Gastrocnemius medialis (tissue), 4 donors: ENCODE data around the gene TBL1X. TPM values are rescaled to one million over a fixed set of nuclear protein-coding genes. Genes with fewer than 3 reads are reported as not detected.
"Not testable (repeated sequence)": the region's sequence is repeated elsewhere in the genome, so short reads cannot be mapped to it uniquely, and the experiment has no call there.

Experiments
- ATAC-seq, 2 donors: fragments of 150-250 bp; one replicate each; pipeline ENCODE4 v1.9.1; 2016
- DNase-seq, 2 donors: peaks; one replicate each; pipeline ENCODE4 v3.0.0-alpha.2; 2019
- H3K27ac ChIP-seq, 4 donors: fragments of 200-600 bp; sonication (generic); 1 replicate in 1 of 4; 2 replicates in 3 of 4; pipeline ENCODE4 v1.5.1; 2016 to 2018; ENCODE audit warnings: mild to moderate bottlenecking in 2 of 4, moderate library complexity in 1 of 4
- H3K27me3 ChIP-seq, 3 donors: fragments of 200-600 bp; sonication (generic) in 2 of 3; 1 replicate in 1 of 3; 2 replicates in 2 of 3; pipeline versions ENCODE4 v1.5.1 to v1.6.0; 2016 to 2019; ENCODE audit warnings: mild to moderate bottlenecking in 1 of 3, moderate library complexity in 1 of 3
- H3K36me3 ChIP-seq, 2 donors: fragments of 200-600 bp; sonication (generic) in 1 of 2; one replicate each; pipeline ENCODE4 v1.5.1; 2017 to 2018
- H3K4me1 ChIP-seq, 2 donors: fragments of 200-600 bp; sonication (generic) in 1 of 2; one replicate each; pipeline ENCODE4 v1.5.1; 2016 to 2017; ENCODE audit warnings: mild to moderate bottlenecking in 2 of 2
- H3K4me3 ChIP-seq, 4 donors: fragments of 200-600 bp; sonication (generic) in 3 of 4; 1 replicate in 1 of 4; 2 replicates in 3 of 4; pipeline ENCODE4 v1.5.1; 2016 to 2019; ENCODE audit warnings: mild to moderate bottlenecking in 2 of 4
- H3K9me3 ChIP-seq, 3 donors: fragments of 200-600 bp; sonication (generic) in 2 of 3; 1 replicate in 1 of 3; 2 replicates in 2 of 3; pipeline ENCODE4 v1.5.1; 2016 to 2019
- CTCF ChIP-seq, 5 experiments: fragments of 450-650 bp in 3 of 5; fragments of 200-600 bp in 2 of 5; sonication (generic) in 2 of 5; IDR thresholded peaks in 4 of 5; conservative IDR thresholded peaks in 1 of 5; 1 replicate in 4 of 5; 2 replicates in 1 of 5; pipeline ENCODE4 v1.5.1; 2016 to 2019; ENCODE audit warnings: antibody characterized with exemption in 5 of 5, mild to moderate bottlenecking in 3 of 5, moderate library complexity in 3 of 5
- POLR2A ChIP-seq, 2 donors: fragments of 450-650 bp; IDR thresholded peaks; one replicate each; pipeline ENCODE4 v1.6.1; 2017; ENCODE audit warnings: antibody characterized with exemption in 2 of 2, mild to moderate bottlenecking in 2 of 2, moderate library complexity in 2 of 2
- in situ Hi-C, 4 donors: fragments of 200-750 bp; cut with MboI; loops; one replicate each; pipeline versions ENCODE4 v1.15.0 to v1.8.0; 2017; ENCODE audit warnings: low sequenced_read_pairs in 4 of 4
- intact Hi-C: fragments of 100-400 bp; cut with DNase I; formaldehyde crosslinking; loops from one replicate; pipeline ENCODE4 v1.15.1; 2023; ENCODE audit warnings: low total_unique reads
- total RNA-seq, 4 donors: library from RNA; depleted of rRNA; stranded (reverse); fragments of >200 nt; gene quantifications; one replicate each; pipeline versions ENCODE4 v1.1.0 to v1.2.3, GENCODE V29; 2016

The TBL1X gene
- total RNA-seq, 4 donors from 2014 or later = 6.7 to 16.8 (median 8.0) TPM

DNA sequence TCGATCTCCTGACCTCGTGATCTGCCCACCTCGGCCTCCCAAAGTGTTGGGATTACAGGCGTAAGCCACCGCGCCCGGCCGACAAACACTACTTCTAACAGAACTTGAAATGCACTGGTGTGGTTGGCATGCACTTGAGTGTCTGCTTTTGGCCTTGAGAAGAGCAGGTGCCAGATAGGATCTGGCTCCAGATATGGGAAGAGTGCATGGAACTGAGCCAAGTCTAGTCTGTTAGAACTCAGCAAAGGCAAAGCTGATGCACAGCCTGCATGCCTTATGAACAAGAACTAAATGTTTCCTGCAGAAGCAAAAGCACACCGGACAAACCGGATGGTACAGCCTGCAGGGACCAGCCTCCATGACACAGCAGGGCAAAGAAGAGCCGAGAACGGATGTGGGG is 35.1 kb upstream of the TBL1X start:
- ATAC-seq (no peak), DNase-seq (no peak)
- TF ChIP-seq POLR2A (IDR thresholded peaks at IDR 0.05) (no peak), CTCF (IDR thresholded peaks at IDR 0.05 in 4 of 5, conservative IDR thresholded peaks at IDR 0.05 in 1 of 5) (no peak)
- Histone ChIP-seq H3K9me3 (no peaks in the 10 kb centered on the region), H3K27me3 (no peaks in the 10 kb centered on the region), H3K4me3 (no peak overlapping the region), H3K36me3 (no peaks in the 10 kb centered on the region), H3K4me1 (no peaks in the 10 kb centered on the region), H3K27ac (no peak overlapping the region)
- in situ Hi-C loops = no loop called here
- intact Hi-C loops = no loop called here

- DNase-seq (no peak), ATAC-seq (no peak)
- no peaks in the 10 kb centered on the region for H3K36me3 ChIP-seq
- H3K27ac ChIP-seq = no peak overlapping the region
- intact Hi-C loops (no loop called here), in situ Hi-C loops (no loop called here)
- no peak for TF ChIP-seq POLR2A (IDR thresholded peaks at IDR 0.05)
- no peak for TF ChIP-seq CTCF (IDR thresholded peaks at IDR 0.05 in 4 of 5, conservative IDR thresholded peaks at IDR 0.05 in 1 of 5)
- no peaks in the 10 kb centered on the region for H3K4me1 ChIP-seq
- H3K9me3 ChIP-seq = no peaks in the 10 kb centered on the region
- no peaks in the 10 kb centered on the region for H3K27me3 ChIP-seq
- no peak overlapping the region for H3K4me3 ChIP-seq
These were observed 34.4 kb upstream of the TBL1X start for GRCh38 chrX:9430346-9430921.

- no peak for ATAC-seq
- no peaks in the 10 kb centered on the region for H3K36me3 ChIP-seq
- no peak overlapping the region for H3K4me3 ChIP-seq
- H3K9me3 ChIP-seq = no peaks in the 10 kb centered on the region
- intact Hi-C loops (no loop called here), in situ Hi-C loops (no loop called here)
- no peak overlapping the region for H3K27ac ChIP-seq
- DNase-seq = no peak
- H3K4me1 ChIP-seq = no peaks in the 10 kb centered on the region
- H3K27me3 ChIP-seq = no peaks in the 10 kb centered on the region
- no peak for TF ChIP-seq CTCF (IDR thresholded peaks at IDR 0.05 in 4 of 5, conservative IDR thresholded peaks at IDR 0.05 in 1 of 5)
- no peak for TF ChIP-seq POLR2A (IDR thresholded peaks at IDR 0.05)
These were observed 33.6 kb upstream of the TBL1X start for GRCh38 chrX:9431281-9431680.

DNA sequence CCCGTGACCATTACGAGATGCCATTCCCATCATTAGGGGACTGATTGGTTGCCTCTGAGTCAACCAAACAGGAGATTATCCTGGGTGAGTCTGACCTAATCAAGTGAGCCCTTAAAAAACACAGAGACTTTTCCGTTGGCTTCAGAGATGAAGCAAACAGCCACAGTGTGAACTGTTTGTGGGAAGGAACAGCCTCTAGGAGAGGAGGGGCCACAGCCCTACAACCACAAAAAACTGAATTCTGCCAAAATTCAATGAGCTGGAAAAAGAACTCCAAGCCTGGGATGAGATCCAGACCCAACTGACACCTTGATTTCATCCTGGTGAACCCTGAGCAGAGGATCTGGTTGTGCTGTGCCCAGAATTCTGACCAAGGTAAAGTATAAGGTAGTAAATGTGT is 31.3 kb upstream of the TBL1X start:
- in situ Hi-C loops (no loop called here), intact Hi-C loops (no loop called here)
- Histone ChIP-seq H3K27me3 (no peaks in the 10 kb centered on the region), H3K4me1 (no peaks in the 10 kb centered on the region), H3K9me3 (no peaks in the 10 kb centered on the region), H3K36me3 (no peaks in the 10 kb centered on the region), H3K4me3 (no peak overlapping the region), H3K27ac (no peak overlapping the region)
- DNase-seq = no peak
- TF ChIP-seq POLR2A (IDR thresholded peaks at IDR 0.05) (no peak), CTCF (IDR thresholded peaks at IDR 0.05 in 4 of 5, conservative IDR thresholded peaks at IDR 0.05 in 1 of 5) (no peak)
- no peak for ATAC-seq

GRCh38 chrX:9434051-9434550 is 30.8 kb upstream of the TBL1X start:
- Histone ChIP-seq H3K4me1 (no peaks in the 10 kb centered on the region), H3K4me3 (no peak overlapping the region), H3K27me3 (no peaks in the 10 kb centered on the region), H3K9me3 (no peaks in the 10 kb centered on the region), H3K27ac (no peak overlapping the region), H3K36me3 (no peaks in the 10 kb centered on the region)
- DNase-seq = no peak
- in situ Hi-C loops (no loop called here), intact Hi-C loops (no loop called here)
- no peak for ATAC-seq
- TF ChIP-seq POLR2A (IDR thresholded peaks at IDR 0.05) (no peak), CTCF (IDR thresholded peaks at IDR 0.05 in 4 of 5, conservative IDR thresholded peaks at IDR 0.05 in 1 of 5) (no peak)

- H3K4me1 ChIP-seq, H3K27me3 ChIP-seq, in situ Hi-C loops, DNase-seq, H3K36me3 ChIP-seq, intact Hi-C loops, H3K9me3 ChIP-seq, H3K4me3 ChIP-seq, ATAC-seq, H3K27ac ChIP-seq: not testable (repeated sequence)
These were observed 29.8 kb upstream of the TBL1X start for GRCh38 chrX:9435086-9435485.
